HepG2 (cell line): ENCODE results near the gene ACP2. TPM values are rescaled to one million over a fixed set of nuclear protein-coding genes. Genes with fewer than 3 reads are reported as not detected.

ENCODE experiments used
- NFAT5 ChIP-seq: sonication (generic); formaldehyde crosslinking; IDR thresholded peaks from 2 replicates; pipeline ENCODE4 v1.4.0; 2020; ENCODE audit warnings: missing genetic modification reagents
- PHF8 ChIP-seq: sonication (generic); formaldehyde crosslinking; IDR thresholded peaks from 2 replicates; pipeline ENCODE4 v1.5.0; 2020; ENCODE audit warnings: missing genetic modification reagents
- ZNF367 ChIP-seq: sonication (generic); formaldehyde crosslinking; IDR thresholded peaks from 2 replicates; pipeline ENCODE4 v1.4.0; 2020; ENCODE audit warnings: missing genetic modification reagents, borderline replicate concordance
- ZNF574 ChIP-seq: sonication (generic); formaldehyde crosslinking; IDR thresholded peaks from 2 replicates; pipeline ENCODE4 v1.4.0; 2020; ENCODE audit warnings: missing genetic modification reagents
- polyA plus RNA-seq, 8 experiments: library from polyadenylated mRNA; depleted of rRNA in 3 of 8; stranded (reverse) in 7 of 8; unstranded in 1 of 8; fragments of >200 nt; fragmentation: Illumina TruSeq in 4 of 8; extraction: Trizol in 4 of 8; gene quantifications; 2 replicates each; pipeline versions ENCODE4 v1.2.1 to v1.2.3, GENCODE V29; 2011 to 2016; ENCODE audit warnings: low read depth in 4 of 8, missing spikeins in 1 of 8, mixed read lengths in 1 of 8; ENCODE audit not compliant: insufficient read depth in 1 of 8
- total RNA-seq, 5 experiments: library from RNA; depleted of rRNA; stranded (reverse); fragments of >200 nt; fragmentation: Illumina TruSeq; extraction: Trizol; gene quantifications; 2 replicates each; pipeline ENCODE4 v1.2.3, GENCODE V29; 2016; ENCODE audit warnings: low read depth in 1 of 5

ACP2 gene
- total and polyA plus RNA-seq, 2 of the 13 experiments (the other 11 are each of a cell fraction or from before 2014, with no cell fraction given) = 17.7 to 20.2 TPM

- TF ChIP-seq ZNF574 (0 out of 2 replicates have a peak, but pooled peaks have one; percentile 37), PHF8 (no peak), ZNF367 (CRISPR knock-in tag) (no peak), NFAT5 (CRISPR knock-in tag) (no peak)
- TF ChIP-seq, all 625 proteins: peak for 3
These were observed 22.7 kb upstream of the ACP2 start (continued) for GRCh38 chr11:47271328-47271727.
